Stomach (tissue), 9 donors: ENCODE results near the gene GNAO1. TPM values are rescaled to one million over a fixed set of nuclear protein-coding genes. Genes with fewer than 3 reads are reported as not detected.

Source experiments
- DNase-seq, 2 donors: peaks; one replicate each; pipeline versions ENCODE4 v3.0.0 to v3.0.0-alpha.2; 2013 to 2019
- H3K27ac ChIP-seq, 5 donors: fragments of 200-600 bp in 4 of 5; sonication (generic) in 4 of 5; one replicate each; pipeline ENCODE4 v1.5.1; 2013 to 2019; ENCODE audit warnings: mild to moderate bottlenecking in 1 of 5, moderate library complexity in 1 of 5
- H3K27me3 ChIP-seq, 3 donors: fragments of 200-600 bp; sonication (generic); one replicate each; pipeline ENCODE4 v1.5.1; 2017 to 2019; ENCODE audit warnings: mixed run types in 1 of 3
- H3K36me3 ChIP-seq, 4 donors: fragments of 200-600 bp; sonication (generic); 1 replicate in 3 of 4; 2 replicates in 1 of 4; pipeline ENCODE4 v1.5.1; 2016 to 2019
- H3K4me1 ChIP-seq, 4 donors: fragments of 200-600 bp; sonication (generic); one replicate each; pipeline ENCODE4 v1.5.1; 2016 to 2019
- H3K4me3 ChIP-seq, 4 donors: fragments of 200-600 bp; sonication (generic) in 3 of 4; one replicate each; pipeline ENCODE4 v1.5.1; 2016 to 2019; ENCODE audit warnings: mild to moderate bottlenecking in 1 of 4
- H3K9me3 ChIP-seq, 4 donors: fragments of 200-600 bp; sonication (generic); one replicate each; pipeline ENCODE4 v1.5.1; 2016 to 2019
- EP300 ChIP-seq: sonication (generic); formaldehyde crosslinking; IDR thresholded peaks from one replicate; pipeline ENCODE4 v1.6.1; 2017; ENCODE audit warnings: antibody characterized with exemption
- POLR2A ChIP-seq, 4 donors: fragments of 450-650 bp; IDR thresholded peaks; one replicate each; pipeline ENCODE4 v1.6.1; 2016; ENCODE audit warnings: antibody characterized with exemption in 4 of 4, control low read depth in 2 of 4, mild to moderate bottlenecking in 1 of 4, moderate library complexity in 1 of 4
- POLR2AphosphoS5 ChIP-seq, 3 donors: sonication (generic); formaldehyde crosslinking; IDR thresholded peaks; one replicate each; pipeline ENCODE4 v1.6.1; 2016; ENCODE audit warnings: antibody characterized with exemption in 3 of 3
- WGBS, 5 donors: extraction: QIAGEN DNeasy Blood & Tissue Kit in 3 of 5; methylation state at CpG; one replicate each; pipeline versions ENCODE4 v1.1.5 to v1.1.7; 2013 to 2018; 5-methylcytosine and 5-hydroxymethylcytosine counted together
- intact Hi-C: fragments of 100-400 bp; cut with DNase I; formaldehyde crosslinking; loops from one replicate; pipeline ENCODE4 v1.15.1; 2023; ENCODE audit warnings: low total_unique reads
- polyA plus RNA-seq, 3 donors: library from polyadenylated mRNA; stranded (reverse); fragments of 200-250 nt; gene quantifications; one replicate each; pipeline ENCODE4 v1.2.3, GENCODE V29; 2013
- total RNA-seq, 5 donors: library from RNA; depleted of rRNA; stranded (reverse); fragments of >200 nt; gene quantifications; one replicate each; pipeline versions ENCODE4 v1.1.0 to v1.2.3, GENCODE V29; 2014 to 2016
- TF ChIP-seq, protein P1 (sequence below), 7 experiments: fragments of 450-650 bp in 4 of 7; fragments of 200-600 bp in 3 of 7; sonication (generic) in 3 of 7; IDR thresholded peaks; one replicate each; pipeline ENCODE4 v1.5.1; 2016 to 2019; ENCODE audit warnings: antibody characterized with exemption in 7 of 7, control low read depth in 2 of 7, mild to moderate bottlenecking in 1 of 7
- donor health status: healthy with polysubstance abuse.
- donor health status: Bipolar disorder and iron deficiency.
- donor health status: healthy.

GNAO1 gene
- total and polyA plus RNA-seq, 8 donors = 2.3 to 42.0 (median 4.7) TPM

DNA sequence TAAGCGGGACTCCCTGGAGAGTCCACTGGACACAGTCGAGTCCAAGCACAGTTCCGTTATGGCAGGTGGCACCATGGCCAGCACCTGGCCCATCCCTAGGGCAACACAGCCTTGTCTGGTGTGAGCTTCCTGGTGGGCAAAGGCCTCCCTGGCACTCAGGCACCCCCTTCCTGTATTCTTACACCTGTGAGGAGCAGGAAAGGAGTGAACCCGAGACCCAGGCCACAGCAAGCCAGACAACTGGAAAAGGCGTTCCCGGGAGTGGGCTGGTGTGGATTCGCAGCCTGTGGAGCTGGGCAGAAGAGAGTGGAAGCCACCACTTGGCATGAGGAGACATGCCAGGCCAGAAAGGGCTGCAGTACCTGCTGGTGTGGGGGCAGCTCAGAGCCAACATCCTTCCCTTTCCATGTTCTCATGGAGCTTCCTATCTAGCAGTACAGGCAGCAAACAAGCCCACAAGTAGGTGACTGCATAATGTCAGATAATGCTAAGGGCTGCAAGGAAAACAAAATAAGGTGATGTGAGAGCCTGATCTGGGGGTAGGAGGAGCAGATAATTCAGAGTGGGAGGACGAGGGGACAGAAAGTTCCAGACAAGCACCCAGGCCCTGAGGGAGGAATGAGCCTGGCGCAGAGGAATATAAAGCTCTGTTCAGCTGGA is 87.0 kb downstream of the GNAO1 start:
- Histone ChIP-seq H3K4me1 (peaks cover 0 to 15% (median 5%) of the 10 kb centered on the region in 4 donors), H3K36me3 (peaks cover 0 to 3% (median 0%) of the 10 kb centered on the region in 4 donors), H3K27me3 (no peaks in the 10 kb centered on the region), H3K4me3 (peak overlapping the region in 1 of 4 donors; percentile 3), H3K9me3 (no peaks in the 10 kb centered on the region), H3K27ac (peak overlapping the region in 1 of 5 donors; percentile 52)
- DNase-seq = no peak
- intact Hi-C loops = no loop called here
- WGBS, 5 donors = 85 to 93% (median 92%) methylated on average over 8 to 9 of the region's 9 CpGs
- TF ChIP-seq EP300 (no peak), POLR2A (IDR thresholded peaks at IDR 0.05) (no peak), POLR2AphosphoS5 (IDR thresholded peaks at IDR 0.05) (no peak)
- TF ChIP-seq, protein P1, sequence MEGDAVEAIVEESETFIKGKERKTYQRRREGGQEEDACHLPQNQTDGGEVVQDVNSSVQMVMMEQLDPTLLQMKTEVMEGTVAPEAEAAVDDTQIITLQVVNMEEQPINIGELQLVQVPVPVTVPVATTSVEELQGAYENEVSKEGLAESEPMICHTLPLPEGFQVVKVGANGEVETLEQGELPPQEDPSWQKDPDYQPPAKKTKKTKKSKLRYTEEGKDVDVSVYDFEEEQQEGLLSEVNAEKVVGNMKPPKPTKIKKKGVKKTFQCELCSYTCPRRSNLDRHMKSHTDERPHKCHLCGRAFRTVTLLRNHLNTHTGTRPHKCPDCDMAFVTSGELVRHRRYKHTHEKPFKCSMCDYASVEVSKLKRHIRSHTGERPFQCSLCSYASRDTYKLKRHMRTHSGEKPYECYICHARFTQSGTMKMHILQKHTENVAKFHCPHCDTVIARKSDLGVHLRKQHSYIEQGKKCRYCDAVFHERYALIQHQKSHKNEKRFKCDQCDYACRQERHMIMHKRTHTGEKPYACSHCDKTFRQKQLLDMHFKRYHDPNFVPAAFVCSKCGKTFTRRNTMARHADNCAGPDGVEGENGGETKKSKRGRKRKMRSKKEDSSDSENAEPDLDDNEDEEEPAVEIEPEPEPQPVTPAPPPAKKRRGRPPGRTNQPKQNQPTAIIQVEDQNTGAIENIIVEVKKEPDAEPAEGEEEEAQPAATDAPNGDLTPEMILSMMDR (IDR thresholded peaks at IDR 0.05) = no peak

DNA sequence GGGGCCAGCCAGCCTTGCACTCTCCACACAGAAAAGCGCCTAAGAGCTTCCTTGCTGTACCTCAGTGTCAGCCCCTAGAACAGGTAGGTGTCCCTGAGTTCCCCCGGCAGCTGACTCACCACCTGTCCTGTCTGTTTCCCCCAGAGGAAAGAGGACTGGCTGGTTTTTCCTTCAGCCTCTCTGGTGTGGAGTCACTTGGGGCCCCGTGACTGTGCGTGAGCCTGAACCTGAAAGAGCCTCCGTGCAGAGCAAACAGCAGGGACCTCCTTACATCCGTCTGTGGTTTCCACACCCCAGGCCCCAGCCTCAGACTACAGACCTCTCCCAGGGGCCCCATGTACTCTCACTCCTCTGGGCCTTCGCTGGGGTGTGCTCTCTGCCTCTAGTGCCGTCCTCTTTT is 87.8 kb downstream of the GNAO1 start:
- intact Hi-C loops = no loop called here
- Histone ChIP-seq H3K4me3 (peak overlapping the region in 1 of 4 donors; percentile 3), H3K9me3 (no peaks in the 10 kb centered on the region), H3K27me3 (no peaks in the 10 kb centered on the region), H3K4me1 (peaks cover 0 to 15% (median 5%) of the 10 kb centered on the region in 4 donors), H3K27ac (peak overlapping the region in 1 of 5 donors; percentile 52), H3K36me3 (peaks cover 0 to 3% (median 0%) of the 10 kb centered on the region in 4 donors)
- 29 to 49% (median 37%) methylated on average over 8 of the region's 8 CpGs for WGBS, 5 donors
- DNase-seq = peak; percentile 29 to 56
- no peak for TF ChIP-seq EP300
- no peak for TF ChIP-seq POLR2AphosphoS5 (IDR thresholded peaks at IDR 0.05)
- TF ChIP-seq, protein P1 (IDR thresholded peaks at IDR 0.05) = no peak
- TF ChIP-seq POLR2A (IDR thresholded peaks at IDR 0.05) = no peak

DNA sequence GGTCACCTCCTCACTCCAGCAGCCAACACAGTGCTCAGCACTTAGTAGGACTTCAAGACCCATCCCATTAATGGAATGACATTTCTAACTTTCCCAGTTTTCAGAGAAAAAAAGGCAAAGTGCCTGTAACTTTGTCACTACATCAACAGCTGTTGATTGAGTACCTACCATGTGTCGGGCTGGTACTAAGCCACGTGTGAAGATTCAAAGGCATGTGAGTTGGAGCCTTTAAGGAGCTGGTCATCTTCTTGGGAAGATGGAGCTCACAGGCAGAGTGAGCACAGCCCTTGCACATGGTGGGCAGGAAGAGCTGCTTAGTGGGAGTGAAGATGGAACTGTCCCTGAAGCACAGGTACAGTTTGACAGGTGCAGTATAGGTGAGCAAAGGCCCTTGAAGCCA is 88.6 kb downstream of the GNAO1 start:
- no peak for DNase-seq
- no peak overlapping the region for H3K27ac ChIP-seq
- H3K36me3 ChIP-seq = peaks cover 0 to 3% (median 0%) of the 10 kb centered on the region in 4 donors
- peaks cover 0 to 15% (median 5%) of the 10 kb centered on the region in 4 donors for H3K4me1 ChIP-seq
- H3K9me3 ChIP-seq = no peaks in the 10 kb centered on the region
- H3K4me3 ChIP-seq = no peak overlapping the region
- intact Hi-C loops = no loop called here
- no peaks in the 10 kb centered on the region for H3K27me3 ChIP-seq
- 95 to 100% (median 96%) methylated on average over 2 of the region's 2 CpGs for WGBS, 5 donors
- TF ChIP-seq, protein P1 (IDR thresholded peaks at IDR 0.05) = no peak
- TF ChIP-seq EP300 (no peak), POLR2A (IDR thresholded peaks at IDR 0.05) (no peak), POLR2AphosphoS5 (IDR thresholded peaks at IDR 0.05) (no peak)

DNA sequence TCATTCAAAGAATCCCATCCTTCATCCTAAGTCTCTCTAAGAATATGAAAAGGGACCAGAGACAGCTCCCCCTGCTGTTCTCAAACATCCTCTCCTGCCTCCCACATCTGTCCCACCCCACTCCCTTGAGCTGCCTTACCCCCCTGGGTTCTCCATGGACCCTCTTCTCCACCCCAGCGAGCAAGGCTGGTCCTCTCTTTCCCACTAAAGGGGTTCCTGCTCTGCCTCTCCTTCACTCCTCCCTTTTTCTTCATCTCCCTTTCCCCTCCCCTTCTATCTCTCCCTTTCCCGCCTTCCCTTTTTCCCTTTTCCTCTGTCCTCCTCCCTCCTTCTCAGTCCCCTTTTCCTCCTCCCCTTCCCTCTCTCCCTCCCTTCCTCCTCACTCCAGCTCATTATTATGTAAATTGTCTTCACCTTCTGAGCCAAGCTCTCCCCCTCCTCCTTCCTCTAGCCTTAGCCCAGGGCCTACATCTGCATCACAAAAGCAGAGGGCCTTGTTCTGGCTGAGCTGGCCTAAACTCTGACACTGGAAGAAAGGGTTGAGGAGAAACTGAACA is 90.0 kb downstream of the GNAO1 start:
- DNase-seq = no peak
- TF ChIP-seq, protein P1 (IDR thresholded peaks at IDR 0.05) = peak in 1 of 7 experiments; percentile 10
- TF ChIP-seq POLR2A (IDR thresholded peaks at IDR 0.05) (no peak), POLR2AphosphoS5 (IDR thresholded peaks at IDR 0.05) (no peak), EP300 (no peak)
- no peaks in the 10 kb centered on the region for H3K27me3 ChIP-seq
- peaks cover 0 to 3% (median 0%) of the 10 kb centered on the region in 4 donors for H3K36me3 ChIP-seq
- H3K27ac ChIP-seq = no peak overlapping the region
- 63 to 78% (median 66%) methylated on average over 2 of the region's 2 CpGs for WGBS, 5 donors
- H3K4me3 ChIP-seq = no peak overlapping the region
- H3K4me1 ChIP-seq = peaks cover 0 to 12% (median 5%) of the 10 kb centered on the region in 4 donors
- intact Hi-C loops = no loop called here
- no peaks in the 10 kb centered on the region for H3K9me3 ChIP-seq
